Astrocyte (in vitro differentiated cells and primary cell): ENCODE results near the gene ZBTB47. TPM values are rescaled to one million over a fixed set of nuclear protein-coding genes. Genes with fewer than 3 reads are reported as not detected.
A peak's percentile ranks its signal among the peaks of the same experiment; 100 is the strongest.

ENCODE experiments used
- DNase-seq: peaks from one replicate; pipeline ENCODE4 v3.0.0-alpha.2; 2010; ENCODE audit warnings: low read depth
- FAIRE-seq: peaks from 2 replicates; lab custom pipeline; 2011; peaks lifted over from hg19 to GRCh38; lab: Jason Lieb, UNC
- H2AFZ ChIP-seq: 2 replicates; pipeline ENCODE4 v1.6.0; 2012; ENCODE audit warnings: low read depth, low read length, inconsistent platforms
- H3K27ac ChIP-seq: 2 replicates; pipeline ENCODE4 v1.5.1; 2011; ENCODE audit warnings: low read depth, low read length, inconsistent platforms
- H3K27me3 ChIP-seq: 2 replicates; pipeline ENCODE4 v1.6.0; 2011; ENCODE audit warnings: low read length, inconsistent platforms; ENCODE audit not compliant: insufficient read depth
- H3K36me3 ChIP-seq: 2 replicates; pipeline ENCODE4 v1.5.1; 2011; ENCODE audit warnings: low read length, inconsistent platforms; ENCODE audit not compliant: insufficient read depth
- H3K4me1 ChIP-seq: 2 replicates; pipeline ENCODE4 v1.5.1; 2011; ENCODE audit warnings: low read length, inconsistent platforms; ENCODE audit not compliant: insufficient read depth
- H3K4me2 ChIP-seq: 2 replicates; pipeline ENCODE4 v1.6.0; 2012; ENCODE audit warnings: low read length, inconsistent platforms
- H3K4me3 ChIP-seq: 2 replicates; pipeline ENCODE4 v1.5.1; 2011; ENCODE audit warnings: low read depth, mild to moderate bottlenecking, low read length, inconsistent platforms; ENCODE audit not compliant: insufficient read depth
- H3K79me2 ChIP-seq: 2 replicates; pipeline ENCODE4 v1.6.0; 2012; ENCODE audit warnings: mild to moderate bottlenecking, low read length, inconsistent platforms; ENCODE audit not compliant: insufficient read depth
- H3K9ac ChIP-seq: 2 replicates; pipeline ENCODE4 v1.6.0; 2012; ENCODE audit warnings: mild to moderate bottlenecking, low read length, inconsistent platforms
- H3K9me3 ChIP-seq: 2 replicates; pipeline ENCODE4 v1.5.1; 2012; ENCODE audit warnings: low read depth, mild to moderate bottlenecking, low read length, inconsistent platforms; ENCODE audit not compliant: insufficient read depth
- H4K20me1 ChIP-seq: 2 replicates; pipeline ENCODE4 v1.6.0; 2012; ENCODE audit warnings: low read length, inconsistent platforms; ENCODE audit not compliant: insufficient read depth
- H3K27ac Mint-ChIP-seq: one replicate; pipeline ENCODE4 v1.8.0; 2021; ENCODE audit warnings: mild to moderate bottlenecking, mixed read lengths; ENCODE audit not compliant: unreplicated experiment
- H3K27me3 Mint-ChIP-seq: one replicate; pipeline ENCODE4 v1.8.0; 2021; ENCODE audit warnings: low read depth, mixed read lengths; ENCODE audit not compliant: unreplicated experiment
- H3K36me3 Mint-ChIP-seq: one replicate; pipeline ENCODE4 v1.8.0; 2021; ENCODE audit warnings: low read depth, mixed read lengths; ENCODE audit not compliant: unreplicated experiment
- H3K4me1 Mint-ChIP-seq: one replicate; pipeline ENCODE4 v1.8.0; 2021; ENCODE audit warnings: low read depth, mixed read lengths; ENCODE audit not compliant: unreplicated experiment
- H3K4me3 Mint-ChIP-seq: one replicate; pipeline ENCODE4 v1.8.0; 2021; ENCODE audit warnings: mild to moderate bottlenecking, moderate library complexity, mixed read lengths; ENCODE audit not compliant: unreplicated experiment
- H3K9me3 Mint-ChIP-seq: one replicate; pipeline ENCODE4 v1.8.0; 2021; ENCODE audit warnings: mild to moderate bottlenecking, mixed read lengths; ENCODE audit not compliant: unreplicated experiment
- EZH2 ChIP-seq: IDR thresholded peaks from 2 replicates; pipeline ENCODE4 v1.6.1; 2012; ENCODE audit warnings: mild to moderate bottlenecking, low read length, inconsistent platforms; ENCODE audit not compliant: insufficient read depth
- total RNA-seq: library from RNA; stranded (reverse); gene quantifications from 2 replicates; pipeline ENCODE4 v1.2.1, GENCODE V29; 2021
- TF ChIP-seq, protein P1 (sequence below): IDR thresholded peaks from 2 replicates; pipeline ENCODE4 v1.5.1; 2011; ENCODE audit warnings: low read depth, mild to moderate bottlenecking, inconsistent platforms, low read length, moderate library complexity; ENCODE audit not compliant: insufficient read depth

The ZBTB47 gene
- total RNA-seq, 1 donor from 2014 or later: 9.3 TPM

DNA sequence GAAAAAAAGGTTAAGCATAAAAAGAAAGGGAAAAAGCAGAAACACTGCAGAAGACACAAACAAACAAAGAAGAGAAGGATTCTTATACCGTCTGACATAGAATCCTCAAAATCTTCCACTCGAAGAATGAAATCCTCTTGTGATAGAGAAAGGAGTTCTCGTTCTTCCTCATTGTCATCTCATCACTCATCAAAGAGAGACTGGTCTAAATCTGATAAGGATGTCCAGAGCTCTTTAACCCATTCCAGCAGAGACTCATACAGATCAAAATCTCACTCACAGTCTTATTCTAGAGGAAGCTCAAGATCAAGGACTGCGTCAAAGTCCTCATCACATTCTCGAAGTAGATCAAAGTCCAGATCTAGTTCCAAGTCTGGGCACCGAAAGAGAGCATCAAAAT is 16.5 kb upstream of the ZBTB47 start:
- DNase-seq (no peak), FAIRE-seq (peak; percentile 41)
- Mint-ChIP-seq H3K4me3 (no peak overlapping the region), H3K4me1 (peaks cover 6% of the 10 kb centered on the region), H3K27ac (no peak overlapping the region), H3K27me3 (no peaks in the 10 kb centered on the region), H3K36me3 (peaks cover 9% of the 10 kb centered on the region), H3K9me3 (no peaks in the 10 kb centered on the region)
- TF ChIP-seq EZH2: no peak
- TF ChIP-seq, protein P1, sequence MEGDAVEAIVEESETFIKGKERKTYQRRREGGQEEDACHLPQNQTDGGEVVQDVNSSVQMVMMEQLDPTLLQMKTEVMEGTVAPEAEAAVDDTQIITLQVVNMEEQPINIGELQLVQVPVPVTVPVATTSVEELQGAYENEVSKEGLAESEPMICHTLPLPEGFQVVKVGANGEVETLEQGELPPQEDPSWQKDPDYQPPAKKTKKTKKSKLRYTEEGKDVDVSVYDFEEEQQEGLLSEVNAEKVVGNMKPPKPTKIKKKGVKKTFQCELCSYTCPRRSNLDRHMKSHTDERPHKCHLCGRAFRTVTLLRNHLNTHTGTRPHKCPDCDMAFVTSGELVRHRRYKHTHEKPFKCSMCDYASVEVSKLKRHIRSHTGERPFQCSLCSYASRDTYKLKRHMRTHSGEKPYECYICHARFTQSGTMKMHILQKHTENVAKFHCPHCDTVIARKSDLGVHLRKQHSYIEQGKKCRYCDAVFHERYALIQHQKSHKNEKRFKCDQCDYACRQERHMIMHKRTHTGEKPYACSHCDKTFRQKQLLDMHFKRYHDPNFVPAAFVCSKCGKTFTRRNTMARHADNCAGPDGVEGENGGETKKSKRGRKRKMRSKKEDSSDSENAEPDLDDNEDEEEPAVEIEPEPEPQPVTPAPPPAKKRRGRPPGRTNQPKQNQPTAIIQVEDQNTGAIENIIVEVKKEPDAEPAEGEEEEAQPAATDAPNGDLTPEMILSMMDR: no peak
- Histone ChIP-seq H3K9me3 (no peaks in the 10 kb centered on the region), H4K20me1 (peaks cover 57% of the 10 kb centered on the region), H3K4me1 (peaks cover 2% of the 10 kb centered on the region), H3K4me2 (no peak overlapping the region), H3K27me3 (no peaks in the 10 kb centered on the region), H3K9ac (no peak overlapping the region), H3K27ac (no peak overlapping the region), H3K36me3 (peaks cover 86% of the 10 kb centered on the region), H2AFZ (no peak overlapping the region), H3K4me3 (no peak overlapping the region), H3K79me2 (peaks cover 29% of the 10 kb centered on the region)

DNA sequence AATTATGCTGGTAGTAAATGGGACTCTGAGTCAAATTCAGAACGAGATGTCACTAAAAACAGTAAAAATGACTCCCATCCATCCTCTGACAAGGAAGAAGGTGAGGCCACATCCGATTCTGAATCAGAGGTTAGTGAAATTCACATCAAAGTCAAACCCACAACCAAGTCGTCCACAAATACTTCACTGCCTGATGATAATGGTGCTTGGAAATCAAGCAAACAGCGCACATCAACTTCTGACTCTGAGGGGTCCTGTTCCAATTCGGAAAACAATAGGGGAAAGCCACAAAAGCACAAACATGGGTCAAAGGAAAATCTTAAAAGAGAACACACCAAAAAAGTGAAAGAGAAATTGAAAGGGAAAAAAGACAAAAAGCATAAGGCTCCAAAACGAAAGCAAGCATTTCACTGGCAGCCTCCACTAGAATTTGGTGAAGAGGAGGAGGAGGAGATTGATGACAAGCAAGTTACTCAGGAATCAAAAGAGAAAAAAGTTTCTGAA is 15.1 kb upstream of the ZBTB47 start:
- H3K9me3 ChIP-seq: no peaks in the 10 kb centered on the region
- no peak overlapping the region for H3K27ac ChIP-seq
- H3K9ac ChIP-seq: peak overlapping the region; percentile 0
- no peaks in the 10 kb centered on the region for H3K4me1 ChIP-seq
- H3K4me1 Mint-ChIP-seq: peaks cover 6% of the 10 kb centered on the region
- no peak for TF ChIP-seq EZH2
- TF ChIP-seq, protein P1: no peak
- FAIRE-seq (no peak), DNase-seq (no peak)
- H3K27me3 Mint-ChIP-seq: no peaks in the 10 kb centered on the region
- H3K4me3 ChIP-seq: no peak overlapping the region
- H3K9me3 Mint-ChIP-seq: no peaks in the 10 kb centered on the region
- H4K20me1 ChIP-seq: peaks cover 62% of the 10 kb centered on the region
- H3K79me2 ChIP-seq: peaks cover 38% of the 10 kb centered on the region
- H2AFZ ChIP-seq: no peak overlapping the region
- H3K36me3 ChIP-seq: peaks cover 89% of the 10 kb centered on the region
- peaks cover 11% of the 10 kb centered on the region for H3K36me3 Mint-ChIP-seq
- H3K4me2 ChIP-seq: no peak overlapping the region
- no peak overlapping the region for H3K27ac Mint-ChIP-seq
- no peaks in the 10 kb centered on the region for H3K27me3 ChIP-seq
- no peak overlapping the region for H3K4me3 Mint-ChIP-seq

DNA sequence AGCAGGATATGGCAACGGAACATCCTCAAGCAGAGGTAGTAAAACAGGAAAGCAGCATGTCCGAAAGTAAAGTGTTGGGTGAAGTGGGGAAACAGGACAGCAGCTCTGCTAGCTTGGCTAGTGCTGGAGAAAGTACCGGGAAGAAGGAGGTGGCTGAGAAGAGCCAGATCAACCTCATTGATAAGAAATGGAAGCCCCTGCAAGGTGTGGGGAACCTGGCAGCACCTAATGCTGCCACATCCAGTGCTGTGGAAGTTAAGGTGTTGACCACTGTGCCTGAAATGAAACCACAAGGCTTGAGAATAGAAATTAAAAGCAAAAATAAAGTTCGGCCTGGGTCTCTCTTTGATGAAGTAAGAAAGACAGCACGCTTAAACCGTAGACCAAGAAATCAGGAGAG is 14.3 kb upstream of the ZBTB47 start:
- Histone ChIP-seq H3K9me3 (no peaks in the 10 kb centered on the region), H3K4me2 (no peak overlapping the region), H4K20me1 (peaks cover 64% of the 10 kb centered on the region), H3K4me3 (no peak overlapping the region), H3K27ac (no peak overlapping the region), H3K79me2 (peaks cover 38% of the 10 kb centered on the region), H3K4me1 (no peaks in the 10 kb centered on the region), H3K9ac (no peak overlapping the region), H3K27me3 (no peaks in the 10 kb centered on the region), H2AFZ (no peak overlapping the region), H3K36me3 (peaks cover 88% of the 10 kb centered on the region)
- H3K27me3 Mint-ChIP-seq: no peaks in the 10 kb centered on the region
- DNase-seq (no peak), FAIRE-seq (no peak)
- H3K36me3 Mint-ChIP-seq: peaks cover 11% of the 10 kb centered on the region
- H3K4me3 Mint-ChIP-seq: no peak overlapping the region
- no peaks in the 10 kb centered on the region for H3K9me3 Mint-ChIP-seq
- H3K27ac Mint-ChIP-seq: no peak overlapping the region
- TF ChIP-seq, protein P1: no peak
- TF ChIP-seq EZH2: no peak
- H3K4me1 Mint-ChIP-seq: peaks cover 6% of the 10 kb centered on the region
